H9 (cell line): ENCODE results near the gene FAM13A. TPM values are rescaled to one million over a fixed set of nuclear protein-coding genes. Genes with fewer than 3 reads are reported as not detected.

Source experiments
- DNase-seq: peaks from one replicate; pipeline ENCODE4 v3.0.0-alpha.2; 2017
- H2AFZ ChIP-seq: one replicate; pipeline ENCODE4 v1.6.1; 2013; ENCODE audit warnings: mild to moderate bottlenecking, low read length, control low read depth, moderate library complexity
- H2AK5ac ChIP-seq: 2 replicates; pipeline ENCODE4 v1.6.1; 2013; ENCODE audit warnings: low read length, control low read depth, mixed read lengths; ENCODE audit not compliant: insufficient read length
- H2BK120ac ChIP-seq: one replicate; pipeline ENCODE4 v1.6.1; 2013; ENCODE audit warnings: low read depth, mild to moderate bottlenecking, low read length, control low read depth, inconsistent platforms; ENCODE audit not compliant: poor library complexity, severe bottlenecking
- H2BK12ac ChIP-seq: 2 replicates; pipeline ENCODE4 v1.6.1; 2013; ENCODE audit warnings: low read length, control low read depth, mixed read lengths, low read depth; ENCODE audit not compliant: insufficient read length
- H2BK15ac ChIP-seq: 2 replicates; pipeline ENCODE4 v1.6.1; 2013; ENCODE audit warnings: low read depth, low read length, control low read depth
- H2BK20ac ChIP-seq: one replicate; pipeline ENCODE4 v1.6.1; 2013; ENCODE audit warnings: low read depth, mild to moderate bottlenecking, low read length, control low read depth, inconsistent platforms; ENCODE audit not compliant: poor library complexity, severe bottlenecking
- H2BK5ac ChIP-seq: 2 replicates; pipeline ENCODE4 v1.6.1; 2013; ENCODE audit warnings: low read length, control low read depth, mixed read lengths; ENCODE audit not compliant: insufficient read length
- H3K14ac ChIP-seq: 2 replicates; pipeline ENCODE4 v1.6.1; 2013; ENCODE audit warnings: low read length, control low read depth; ENCODE audit not compliant: insufficient read depth
- H3K18ac ChIP-seq: 2 replicates; pipeline ENCODE4 v1.6.1; 2013; ENCODE audit warnings: low read depth, mild to moderate bottlenecking, mixed read lengths, low read length, control low read depth; ENCODE audit not compliant: insufficient read length
- H3K23ac ChIP-seq: 2 replicates; pipeline ENCODE4 v1.6.1; 2013; ENCODE audit warnings: low read length, control low read depth, mixed read lengths, low read depth; ENCODE audit not compliant: insufficient read length
- H3K23me2 ChIP-seq: 2 replicates; pipeline ENCODE4 v1.6.1; 2013; ENCODE audit warnings: low read depth, mild to moderate bottlenecking, mixed read lengths, low read length, control low read depth; ENCODE audit not compliant: insufficient read length, poor library complexity, severe bottlenecking
- H3K27ac ChIP-seq: 2 replicates; pipeline ENCODE4 v1.5.1; 2013; ENCODE audit warnings: low read length, control low read depth, mixed read lengths, low read depth; ENCODE audit not compliant: insufficient read length
- H3K27me3 ChIP-seq: 2 replicates; pipeline ENCODE4 v1.6.1; 2013; ENCODE audit warnings: low read length, control low read depth, inconsistent platforms; ENCODE audit not compliant: insufficient read depth
- H3K4ac ChIP-seq: 2 replicates; pipeline ENCODE4 v1.6.1; 2013; ENCODE audit warnings: low read depth, mild to moderate bottlenecking, control low read depth, inconsistent platforms, low read length, moderate library complexity
- H3K4me1 ChIP-seq: 2 replicates; pipeline ENCODE4 v1.6.1; 2013; ENCODE audit warnings: low read length, control low read depth, inconsistent platforms; ENCODE audit not compliant: insufficient read depth
- H3K4me2 ChIP-seq: 2 replicates; pipeline ENCODE4 v1.6.1; 2013; ENCODE audit warnings: low read length, control low read depth, mixed read lengths; ENCODE audit not compliant: insufficient read length, insufficient read depth
- H3K56ac ChIP-seq: 2 replicates; pipeline ENCODE4 v1.6.1; 2013; ENCODE audit warnings: low read depth, mild to moderate bottlenecking, mixed read lengths, low read length, control low read depth; ENCODE audit not compliant: insufficient read length
- H3K79me1 ChIP-seq: 2 replicates; pipeline ENCODE4 v1.6.1; 2013; ENCODE audit warnings: low read depth, mild to moderate bottlenecking, moderate library complexity, low read length, control low read depth, inconsistent platforms; ENCODE audit not compliant: insufficient read depth, poor library complexity, severe bottlenecking
- H3K79me2 ChIP-seq: 2 replicates; pipeline ENCODE4 v1.6.1; 2013; ENCODE audit warnings: low read length, control low read depth, inconsistent platforms; ENCODE audit not compliant: insufficient read depth
- H3K9ac ChIP-seq: 2 replicates; pipeline ENCODE4 v1.6.1; 2013; ENCODE audit warnings: low read length, control low read depth, mixed read lengths; ENCODE audit not compliant: insufficient read length; ENCODE audit errors: extremely low read depth
- H3K9me3 ChIP-seq: one replicate; pipeline ENCODE4 v1.6.1; 2013; ENCODE audit warnings: low read depth, low read length, inconsistent platforms; ENCODE audit not compliant: control insufficient read depth
- H3T11ph ChIP-seq: one replicate; pipeline ENCODE4 v1.6.1; 2013; ENCODE audit warnings: mild to moderate bottlenecking, low read length, control low read depth, inconsistent platforms
- H4K20me1 ChIP-seq: one replicate; pipeline ENCODE4 v1.6.1; 2013; ENCODE audit not compliant: control insufficient read depth, insufficient read length, insufficient read depth
- H4K5ac ChIP-seq: 2 replicates; pipeline ENCODE4 v1.6.1; 2013; ENCODE audit warnings: low read depth, mild to moderate bottlenecking, mixed read lengths, low read length, control low read depth; ENCODE audit not compliant: insufficient read length
- H4K8ac ChIP-seq: replicated peaks from 2 replicates; pipeline ENCODE4 v1.6.1; 2013; ENCODE audit warnings: low read length, control low read depth, mixed read lengths, low read depth; ENCODE audit not compliant: insufficient read length
- H4K91ac ChIP-seq: 2 replicates; pipeline ENCODE4 v1.6.1; 2013; ENCODE audit warnings: low read depth, mild to moderate bottlenecking, moderate library complexity, mixed read lengths, low read length, control low read depth; ENCODE audit not compliant: insufficient read length
- H3K27ac Mint-ChIP-seq, 3 experiments: 2 replicates in 2 of 3; 3 replicates in 1 of 3; pipeline ENCODE4 v1.8.0; 2020 to 2021; ENCODE audit warnings: mixed read lengths in 3 of 3, mild to moderate bottlenecking in 1 of 3, moderate library complexity in 1 of 3
- H3K27me3 Mint-ChIP-seq: 2 replicates; pipeline ENCODE4 v1.8.0; 2021; ENCODE audit warnings: low read depth, mild to moderate bottlenecking, moderate library complexity, mixed read lengths
- H3K36me3 Mint-ChIP-seq, 3 experiments: 2 replicates in 2 of 3; 3 replicates in 1 of 3; pipeline ENCODE4 v1.8.0; 2020 to 2021; ENCODE audit warnings: low read depth in 3 of 3, mixed read lengths in 3 of 3; ENCODE audit not compliant: insufficient read depth in 1 of 3
- H3K4me1 Mint-ChIP-seq, 2 experiments: 2 replicates each; pipeline ENCODE4 v1.8.0; 2020; ENCODE audit warnings: mixed read lengths in 2 of 2
- H3K4me3 Mint-ChIP-seq, 2 experiments: 2 replicates in 1 of 2; 3 replicates in 1 of 2; pipeline ENCODE4 v1.8.0; 2020 to 2021; ENCODE audit warnings: mild to moderate bottlenecking in 2 of 2, mixed read lengths in 2 of 2, moderate library complexity in 1 of 2
- H3K9me3 Mint-ChIP-seq, 2 experiments: 2 replicates in 1 of 2; 3 replicates in 1 of 2; pipeline ENCODE4 v1.8.0; 2020; ENCODE audit warnings: mild to moderate bottlenecking in 2 of 2, mixed read lengths in 2 of 2, moderate library complexity in 1 of 2
- WGBS: extraction: QIAGEN DNeasy Blood & Tissue Kit; methylation state at CpG from one replicate; pipeline ENCODE4 v1.1.7; 2013; ENCODE audit warnings: missing lambda C conversion rate, low lambda C conversion rate, mixed read lengths; ENCODE audit not compliant: insufficient read length; ENCODE audit errors: extremely low coverage; 5-methylcytosine and 5-hydroxymethylcytosine counted together
- total RNA-seq: library from RNA; stranded (reverse); gene quantifications from 2 replicates; pipeline ENCODE4 v1.2.1, GENCODE V29; 2021
- TF ChIP-seq, protein P1 (sequence below): fragments of 200-600 bp; sonication (generic); conservative IDR thresholded peaks from 3 replicates; pipeline ENCODE4 v1.8.0; 2021; ENCODE audit warnings: antibody characterized with exemption, mild to moderate bottlenecking

FAM13A gene
- total RNA-seq, 1 experiment from 2014 or later, result 12.7 TPM

DNA sequence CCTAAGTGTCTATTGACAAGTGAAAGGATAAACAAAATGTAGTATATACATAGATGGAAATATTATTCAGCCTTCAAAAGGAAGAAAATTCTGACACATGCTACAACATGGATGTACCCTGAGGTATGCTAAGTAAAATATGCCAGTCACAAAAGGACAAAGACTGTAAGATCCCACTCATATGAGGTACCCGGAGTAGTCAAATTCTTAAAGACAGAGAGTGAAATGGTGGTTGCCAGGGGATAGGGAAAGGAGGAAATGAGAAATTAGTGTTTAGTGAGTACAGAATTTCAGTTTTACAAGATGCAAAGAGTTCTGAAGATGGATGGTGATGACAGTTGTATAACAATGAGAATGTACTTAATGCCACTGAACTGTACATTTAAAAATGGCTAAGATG lies 257.1 kb downstream of the FAM13A start:
- WGBS, result no CpG with 5 or more reads among the region's 1 CpG
- no peak overlapping the region for H3K27ac Mint-ChIP-seq

More for the DNA sequence above, 257.1 kb downstream of the FAM13A start:
- H2BK5ac ChIP-seq, result no peak overlapping the region
- no peak overlapping the region for H4K91ac ChIP-seq
- TF ChIP-seq, protein P1, sequence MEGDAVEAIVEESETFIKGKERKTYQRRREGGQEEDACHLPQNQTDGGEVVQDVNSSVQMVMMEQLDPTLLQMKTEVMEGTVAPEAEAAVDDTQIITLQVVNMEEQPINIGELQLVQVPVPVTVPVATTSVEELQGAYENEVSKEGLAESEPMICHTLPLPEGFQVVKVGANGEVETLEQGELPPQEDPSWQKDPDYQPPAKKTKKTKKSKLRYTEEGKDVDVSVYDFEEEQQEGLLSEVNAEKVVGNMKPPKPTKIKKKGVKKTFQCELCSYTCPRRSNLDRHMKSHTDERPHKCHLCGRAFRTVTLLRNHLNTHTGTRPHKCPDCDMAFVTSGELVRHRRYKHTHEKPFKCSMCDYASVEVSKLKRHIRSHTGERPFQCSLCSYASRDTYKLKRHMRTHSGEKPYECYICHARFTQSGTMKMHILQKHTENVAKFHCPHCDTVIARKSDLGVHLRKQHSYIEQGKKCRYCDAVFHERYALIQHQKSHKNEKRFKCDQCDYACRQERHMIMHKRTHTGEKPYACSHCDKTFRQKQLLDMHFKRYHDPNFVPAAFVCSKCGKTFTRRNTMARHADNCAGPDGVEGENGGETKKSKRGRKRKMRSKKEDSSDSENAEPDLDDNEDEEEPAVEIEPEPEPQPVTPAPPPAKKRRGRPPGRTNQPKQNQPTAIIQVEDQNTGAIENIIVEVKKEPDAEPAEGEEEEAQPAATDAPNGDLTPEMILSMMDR, result no peak
- no peak overlapping the region for H3K14ac ChIP-seq
- H3K9ac ChIP-seq, result no peak overlapping the region
- H3K23ac ChIP-seq, result no peak overlapping the region
- no peaks in the 10 kb centered on the region for H3K9me3 Mint-ChIP-seq
- no peaks in the 10 kb centered on the region for H3K27me3 Mint-ChIP-seq
- no peak overlapping the region for H4K5ac ChIP-seq
- no peak overlapping the region for H3K18ac ChIP-seq
- no peaks in the 10 kb centered on the region for H3K79me1 ChIP-seq
- no peaks in the 10 kb centered on the region for H3K9me3 ChIP-seq
- no peak overlapping the region for H2BK120ac ChIP-seq
- H3K4me1 ChIP-seq, result no peaks in the 10 kb centered on the region
- no peak for DNase-seq
- H3K4me3 Mint-ChIP-seq, result no peak overlapping the region
- no peak overlapping the region for H2BK20ac ChIP-seq
- H3K4me2 ChIP-seq, result no peak overlapping the region
- H3K23me2 ChIP-seq, result no peaks in the 10 kb centered on the region
- H2AK5ac ChIP-seq, result no peak overlapping the region
- no peaks in the 10 kb centered on the region for H4K20me1 ChIP-seq
- no peaks in the 10 kb centered on the region for H3K27me3 ChIP-seq
- no peak overlapping the region for H3T11ph ChIP-seq
- H3K4me1 Mint-ChIP-seq, result no peaks in the 10 kb centered on the region
- no peaks in the 10 kb centered on the region for H3K79me2 ChIP-seq
- H3K36me3 Mint-ChIP-seq, result peaks cover 0 to 9% (median 5%) of the 10 kb centered on the region in 3 experiments; a peak in 4 of 7 replicates
- no peak overlapping the region for H2AFZ ChIP-seq
- no peak overlapping the region for H3K4ac ChIP-seq
- H4K8ac ChIP-seq, result no peak overlapping the region
- no peak overlapping the region for H2BK15ac ChIP-seq
- H3K56ac ChIP-seq, result no peak overlapping the region
- H2BK12ac ChIP-seq, result no peak overlapping the region
- no peak overlapping the region for H3K27ac ChIP-seq
